C4-2B (cell line): ENCODE measurements around the gene EXOC3L4.

Experiments
- CTCF ChIP-seq: fragments of 450-650 bp; conservative IDR thresholded peaks from 2 replicates; pipeline ENCODE4 v1.5.1; 2017; ENCODE audit warnings: mild to moderate bottlenecking
- ZFX ChIP-seq: fragments of 450-650 bp; IDR thresholded peaks from 2 replicates; pipeline ENCODE4 v1.6.1; 2017

GRCh38 chr14:103097994-103098957 lies 3.8 kb downstream of the EXOC3L4 start:
- TF ChIP-seq CTCF (no peak), ZFX (no peak)
